Measurements from ENCODE around the gene ADPRHL1. TPM values are rescaled to one million over a fixed set of nuclear protein-coding genes. Genes with fewer than 3 reads are reported as not detected.

ADPRHL1 gene
- total and polyA plus RNA-seq, 7 donors: 186 to 776 (median 294) TPM

GRCh38 chr13:113483504-113484293 lies 30.4 kb upstream of the ADPRHL1 start:
- intact Hi-C loops (cut with DNase I): no loop called here
- peak overlapping the region; percentile 23 for H3K4me3 ChIP-seq
- peaks cover 63% of the 10 kb centered on the region for H3K4me1 ChIP-seq
- 79 to 92% (median 86%) methylated on average over 36 of the region's 36 CpGs for WGBS, 3 donors
- peak in 3 of 4 donors; percentile 48 to 62 (median 58) for ATAC-seq
- H3K27me3 ChIP-seq (ENCODE audit: insufficient read depth in 3 of 3, low read length in 2 of 3): no peaks in the 10 kb centered on the region
- H3K36me3 ChIP-seq (ENCODE audit: insufficient read depth in 1 of 2, low read depth in 1 of 2): peaks cover 0 to 21% of the 10 kb centered on the region in 2 donors
- TF ChIP-seq CTCF (IDR thresholded peaks at IDR 0.05): no peak
- DNase-seq: no peak
- no peaks in the 10 kb centered on the region for H3K9me3 ChIP-seq
- H3K27ac ChIP-seq: peak overlapping the region; percentile 88

- H3K27me3 ChIP-seq (ENCODE audit: insufficient read depth in 3 of 3, low read length in 2 of 3): no peaks in the 10 kb centered on the region
- WGBS, 3 donors: 56 to 87% (median 59%) methylated on average over 7 of the region's 7 CpGs
- H3K4me3 ChIP-seq: peak overlapping the region; percentile 23
- no peaks in the 10 kb centered on the region for H3K9me3 ChIP-seq
- ATAC-seq: peak in 2 of 4 donors; percentile 1 to 25
- peaks cover 0 to 28% of the 10 kb centered on the region in 2 donors for H3K36me3 ChIP-seq (ENCODE audit: insufficient read depth in 1 of 2, low read depth in 1 of 2)
- intact Hi-C loops (cut with DNase I): no loop called here
- TF ChIP-seq CTCF (IDR thresholded peaks at IDR 0.05): no peak
- peaks cover 57% of the 10 kb centered on the region for H3K4me1 ChIP-seq
- H3K27ac ChIP-seq: peak overlapping the region; percentile 88
- DNase-seq: no peak
These were observed 29.8 kb upstream of the ADPRHL1 start for GRCh38 chr13:113483081-113483480.

- no peak overlapping the region for H3K27ac ChIP-seq
- H3K4me3 ChIP-seq: no peak overlapping the region
- DNase-seq: no peak
- peaks cover 18% of the 10 kb centered on the region for H3K4me1 ChIP-seq
- H3K9me3 ChIP-seq: no peaks in the 10 kb centered on the region
- TF ChIP-seq CTCF (IDR thresholded peaks at IDR 0.05): no peak
- WGBS, 3 donors: 76 to 95% (median 77%) methylated on average over 4 of the region's 4 CpGs
- intact Hi-C loops (cut with DNase I): no loop called here
- H3K36me3 ChIP-seq (ENCODE audit: insufficient read depth in 1 of 2, low read depth in 1 of 2): peaks cover 0 to 63% of the 10 kb centered on the region in 2 donors
- H3K27me3 ChIP-seq (ENCODE audit: insufficient read depth in 3 of 3, low read length in 2 of 3): no peaks in the 10 kb centered on the region
- ATAC-seq: no peak
These were observed 25.9 kb upstream of the ADPRHL1 start for GRCh38 chr13:113479179-113479578.

DNA sequence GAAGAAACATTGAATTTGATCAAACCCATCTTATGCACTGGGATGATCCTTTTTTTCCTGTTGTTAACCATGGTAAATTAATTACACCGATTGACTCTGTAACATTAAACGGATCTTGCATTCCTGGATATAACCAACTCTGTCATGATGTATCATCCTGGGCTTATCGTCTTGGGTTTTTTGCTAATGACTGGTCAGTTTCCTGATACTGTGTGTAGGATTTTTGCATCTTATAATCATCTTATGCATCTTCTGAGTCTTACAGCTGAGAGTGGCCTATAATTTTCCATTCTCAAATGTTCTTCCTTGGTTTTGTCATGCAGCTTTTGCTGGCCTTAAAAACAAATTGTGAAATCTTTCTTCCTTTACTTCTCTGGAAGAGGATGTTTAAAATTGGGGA lies 24.4 kb upstream of the ADPRHL1 start:
- peaks cover 0 to 73% of the 10 kb centered on the region in 2 donors for H3K36me3 ChIP-seq (ENCODE audit: insufficient read depth in 1 of 2, low read depth in 1 of 2)
- ATAC-seq (no peak), DNase-seq (no peak)
- no peak overlapping the region for H3K4me3 ChIP-seq
- no peaks in the 10 kb centered on the region for H3K9me3 ChIP-seq
- 79 to 93% (median 81%) methylated on average over 3 of the region's 3 CpGs for WGBS, 3 donors
- H3K27ac ChIP-seq: no peak overlapping the region
- peaks cover 8% of the 10 kb centered on the region for H3K4me1 ChIP-seq
- no peak for TF ChIP-seq CTCF (IDR thresholded peaks at IDR 0.05)
- no peaks in the 10 kb centered on the region for H3K27me3 ChIP-seq (ENCODE audit: insufficient read depth in 3 of 3, low read length in 2 of 3)
- intact Hi-C loops (cut with DNase I): no loop called here

Data from psoas muscle (tissue), 8 donors.